Endometrium (tissue), 2 donors: ENCODE results near the gene NHERF2.

ENCODE experiments used
- FAIRE-seq: peaks from 2 replicates; lab custom pipeline; 2012; peaks lifted over from hg19 to GRCh38; lab: Jason Lieb, UNC
- donor health status: control.
- donor health status: control.

NHERF2 gene

DNA sequence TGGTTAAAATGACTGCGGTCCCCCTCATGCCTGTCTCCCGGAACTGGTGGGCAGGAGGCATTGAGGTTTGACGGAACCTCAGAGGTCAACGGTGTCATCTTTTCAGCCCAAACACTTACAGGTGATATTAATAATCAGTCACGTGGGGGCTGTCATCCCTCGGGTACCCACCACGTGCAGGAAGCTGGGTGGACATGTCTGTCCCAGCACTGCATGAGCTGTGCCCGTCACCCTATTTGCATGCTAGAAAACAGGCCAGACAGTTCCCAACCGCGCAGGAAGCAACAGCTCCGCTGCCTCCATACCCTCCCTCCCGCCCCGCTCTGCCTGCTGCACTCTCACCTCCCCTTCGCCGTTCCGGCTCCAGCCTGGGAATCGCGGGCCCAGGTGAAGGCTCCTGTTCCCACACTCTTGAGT, 35.6 kb upstream of the NHERF2 start:
- no peak for FAIRE-seq

DNA sequence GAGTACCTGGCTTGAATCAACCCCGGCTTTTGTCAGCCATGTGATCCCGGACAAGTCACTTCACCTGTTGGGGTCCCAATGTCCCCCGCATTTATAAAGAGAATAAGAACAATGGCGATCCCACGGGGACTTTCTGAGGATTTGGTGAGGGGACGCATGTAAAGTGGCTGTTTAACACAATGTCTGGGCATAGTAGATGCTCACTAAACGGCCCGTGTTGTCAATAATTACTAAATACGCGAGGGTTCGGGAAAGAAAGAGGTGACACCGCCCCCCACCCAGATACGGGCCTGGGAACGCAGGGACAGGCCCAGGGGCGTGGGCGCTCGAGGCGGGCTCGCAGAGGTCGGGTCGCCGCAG, 35.1 kb upstream of the NHERF2 start:
- no peak for FAIRE-seq

DNA sequence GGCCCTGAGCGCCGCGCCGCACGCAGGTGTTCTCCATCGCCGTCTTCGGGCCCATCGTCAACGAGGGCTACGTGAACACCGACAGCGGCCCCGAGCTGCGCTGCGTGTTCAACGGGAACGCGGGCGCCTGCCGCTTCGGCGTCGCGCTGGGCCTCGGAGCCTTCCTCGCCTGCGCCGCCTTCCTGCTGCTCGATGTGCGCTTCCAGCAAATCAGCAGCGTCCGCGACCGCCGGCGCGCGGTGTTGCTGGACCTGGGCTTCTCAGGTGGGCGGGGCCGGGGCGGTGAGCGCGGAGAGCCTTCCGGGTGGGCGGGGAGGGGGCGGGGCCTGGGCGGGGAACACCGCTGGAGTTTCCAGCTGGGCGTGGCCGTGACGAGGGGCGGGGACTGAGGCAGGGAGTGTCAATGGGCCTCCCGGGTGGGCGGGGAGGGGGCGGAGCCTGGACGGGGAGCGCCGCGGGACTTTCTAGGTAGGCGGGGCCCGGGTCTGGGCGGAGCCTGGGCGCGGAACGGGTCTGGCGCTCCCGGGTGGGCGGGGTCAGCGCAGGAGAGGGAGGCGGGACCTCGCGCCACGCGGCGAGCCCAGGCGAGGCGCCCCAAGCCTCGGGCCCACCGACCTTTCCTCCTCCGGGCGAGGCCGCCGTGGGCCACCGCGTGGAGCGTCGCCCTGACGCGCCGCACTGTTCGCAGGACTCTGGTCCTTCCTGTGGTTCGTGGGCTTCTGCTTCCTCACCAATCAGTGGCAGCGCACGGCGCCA, 34.6 kb upstream of the NHERF2 start:
- no peak for FAIRE-seq

DNA sequence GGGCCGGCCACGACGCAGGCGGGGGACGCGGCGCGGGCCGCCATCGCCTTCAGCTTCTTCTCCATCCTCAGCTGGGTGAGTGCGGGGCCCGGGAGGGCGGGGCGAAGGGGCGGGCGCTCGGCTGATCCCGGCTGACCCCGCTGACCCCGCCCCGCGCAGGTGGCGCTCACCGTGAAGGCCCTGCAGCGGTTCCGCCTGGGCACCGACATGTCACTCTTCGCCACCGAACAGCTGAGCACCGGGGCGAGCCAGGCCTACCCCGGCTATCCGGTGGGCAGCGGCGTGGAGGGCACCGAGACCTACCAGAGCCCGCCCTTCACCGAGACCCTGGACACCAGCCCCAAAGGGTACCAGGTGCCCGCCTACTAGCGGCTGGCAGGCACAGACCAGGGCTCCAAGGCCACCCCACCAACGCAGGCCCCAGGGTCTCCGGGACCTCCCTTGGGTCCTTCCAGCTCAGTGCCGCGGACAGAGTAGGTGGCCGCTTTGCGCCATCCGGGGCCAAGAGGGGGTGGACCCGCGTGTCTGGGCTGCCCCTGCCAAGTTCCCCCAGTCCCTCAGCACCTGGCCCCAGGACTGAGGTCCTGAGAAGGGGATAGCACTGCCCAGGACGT, 33.9 kb upstream of the NHERF2 start:
- no peak for FAIRE-seq

DNA sequence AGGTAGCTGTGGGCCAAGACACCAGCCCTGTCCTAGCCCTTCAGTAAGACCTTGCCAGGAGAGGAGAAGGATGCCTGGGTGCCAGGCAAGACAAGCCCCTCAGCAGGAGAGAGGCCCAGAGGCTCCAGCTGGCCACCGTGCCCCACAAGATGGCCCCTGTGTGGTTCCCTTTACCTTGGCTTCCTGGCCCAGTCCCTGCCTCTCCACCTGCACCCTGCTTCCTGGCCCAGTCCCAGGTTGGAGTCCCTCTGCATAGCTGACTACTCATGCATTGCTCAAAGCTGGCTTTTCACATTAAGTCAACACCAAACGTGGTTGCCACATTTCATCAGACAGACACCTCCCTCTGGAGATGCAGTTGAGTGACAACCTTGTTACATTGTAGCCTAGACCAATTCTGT, 33.0 kb upstream of the NHERF2 start:
- no peak for FAIRE-seq

DNA sequence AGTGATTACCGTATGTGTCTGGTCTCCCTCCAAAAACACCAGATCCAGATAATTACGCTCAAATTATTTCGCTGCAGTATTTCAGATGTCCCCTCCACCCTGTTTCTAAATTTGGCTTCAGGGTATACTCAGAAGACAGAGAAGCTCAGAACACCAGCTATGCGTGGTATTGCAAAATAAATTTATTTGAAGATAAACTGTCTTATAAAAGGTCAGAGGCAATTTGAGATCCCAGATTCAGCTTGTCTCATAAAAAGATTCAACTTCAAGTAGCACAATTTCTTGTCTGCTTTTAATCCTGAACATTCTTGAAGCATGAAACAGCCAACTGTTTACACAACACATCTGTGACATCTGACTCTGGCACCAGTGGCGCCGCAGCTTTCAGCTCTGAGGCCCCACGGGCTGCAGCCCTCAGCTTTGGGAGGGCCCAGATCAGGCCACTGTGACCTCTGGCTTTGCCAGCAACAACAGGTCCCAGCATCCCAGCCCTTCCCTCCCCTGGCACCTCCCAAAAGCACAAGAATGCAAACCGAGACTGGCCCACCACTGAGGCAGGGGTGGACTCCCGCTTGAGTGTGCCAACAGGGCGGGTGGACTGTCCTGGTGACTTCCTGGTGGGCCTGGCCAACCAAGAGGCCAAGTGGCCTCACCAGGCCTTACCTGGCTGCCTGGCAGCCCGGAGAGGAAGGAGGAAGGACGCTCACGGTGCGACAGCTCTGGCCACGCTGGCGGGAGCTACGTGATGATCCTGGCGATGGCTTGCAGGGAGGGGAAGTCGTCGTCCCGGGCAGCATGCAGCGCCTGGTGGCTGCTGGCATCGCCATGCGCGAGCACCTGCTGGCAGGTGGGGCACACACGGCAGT, 29.0 kb upstream of the NHERF2 start:
- peak; percentile 93 for FAIRE-seq

DNA sequence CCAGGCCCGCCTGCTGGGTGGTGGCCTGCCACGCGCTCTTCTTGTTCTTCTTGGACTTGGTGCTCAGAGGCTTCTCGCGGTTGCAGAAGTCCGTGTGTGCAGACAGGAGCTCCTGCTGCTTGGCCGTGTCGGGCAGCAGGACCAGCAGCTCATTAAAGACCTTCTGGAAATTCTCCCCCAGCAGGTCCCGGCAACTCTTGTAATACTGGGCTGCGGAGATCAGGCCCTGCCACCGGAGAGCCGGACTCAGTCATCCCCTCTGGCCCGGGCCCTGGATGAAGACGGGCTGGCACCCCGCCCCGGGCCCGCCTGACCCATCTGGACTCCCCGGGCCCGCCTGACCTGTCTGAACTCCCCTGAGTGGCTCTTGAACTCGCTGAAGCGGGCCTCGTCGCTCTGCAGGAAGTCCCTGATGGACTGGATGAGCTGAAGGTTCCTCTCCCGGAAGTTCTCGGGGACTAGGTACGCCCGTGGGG, 28.3 kb upstream of the NHERF2 start:
- FAIRE-seq, result no peak

DNA sequence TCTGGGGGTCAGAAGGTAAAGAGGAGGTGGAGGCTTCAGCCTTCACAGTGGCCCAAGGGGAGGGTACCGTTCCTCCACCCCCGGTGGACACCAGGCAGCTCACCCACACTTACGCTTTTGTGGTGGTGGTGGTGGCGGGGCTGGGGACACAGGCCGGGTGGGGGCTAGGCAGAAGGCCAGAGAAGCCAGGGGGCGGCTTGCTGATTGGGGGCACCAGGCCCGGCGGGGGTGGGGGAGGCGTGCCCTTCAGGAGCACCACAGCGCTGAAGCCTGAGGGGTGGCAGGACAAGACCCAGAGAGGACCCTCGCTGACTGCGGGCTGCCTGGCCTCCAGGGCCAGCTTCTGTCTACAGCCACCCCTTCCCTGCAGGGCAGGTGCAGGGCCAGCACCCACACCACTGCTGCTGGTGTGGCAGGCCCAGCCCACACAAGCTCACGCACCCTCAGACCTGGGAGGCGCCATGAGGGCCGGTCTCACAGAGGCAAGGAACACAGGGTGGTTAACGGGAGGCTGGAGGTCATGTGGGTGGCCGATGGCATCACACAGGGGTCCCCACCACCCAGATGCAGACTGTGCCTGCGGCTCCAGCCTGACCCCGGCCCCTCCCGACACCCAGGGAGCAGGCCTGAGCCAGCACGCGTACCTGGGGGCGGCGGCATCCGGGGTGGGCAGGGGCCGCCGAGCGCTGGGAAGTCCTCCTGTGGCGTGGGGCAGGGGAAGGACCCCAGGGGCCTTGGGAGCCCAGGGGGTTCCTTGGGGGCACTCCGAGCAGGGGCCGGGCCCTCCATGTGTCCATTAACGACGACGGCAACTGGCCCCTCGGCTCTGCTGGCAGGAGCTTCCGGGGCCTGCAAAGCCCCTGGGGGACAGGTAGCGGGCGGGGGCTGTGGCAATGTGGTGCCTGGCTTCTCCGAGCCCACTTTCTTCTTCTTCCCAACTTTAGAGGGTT, 27.6 kb upstream of the NHERF2 start:
- FAIRE-seq, result no peak

DNA sequence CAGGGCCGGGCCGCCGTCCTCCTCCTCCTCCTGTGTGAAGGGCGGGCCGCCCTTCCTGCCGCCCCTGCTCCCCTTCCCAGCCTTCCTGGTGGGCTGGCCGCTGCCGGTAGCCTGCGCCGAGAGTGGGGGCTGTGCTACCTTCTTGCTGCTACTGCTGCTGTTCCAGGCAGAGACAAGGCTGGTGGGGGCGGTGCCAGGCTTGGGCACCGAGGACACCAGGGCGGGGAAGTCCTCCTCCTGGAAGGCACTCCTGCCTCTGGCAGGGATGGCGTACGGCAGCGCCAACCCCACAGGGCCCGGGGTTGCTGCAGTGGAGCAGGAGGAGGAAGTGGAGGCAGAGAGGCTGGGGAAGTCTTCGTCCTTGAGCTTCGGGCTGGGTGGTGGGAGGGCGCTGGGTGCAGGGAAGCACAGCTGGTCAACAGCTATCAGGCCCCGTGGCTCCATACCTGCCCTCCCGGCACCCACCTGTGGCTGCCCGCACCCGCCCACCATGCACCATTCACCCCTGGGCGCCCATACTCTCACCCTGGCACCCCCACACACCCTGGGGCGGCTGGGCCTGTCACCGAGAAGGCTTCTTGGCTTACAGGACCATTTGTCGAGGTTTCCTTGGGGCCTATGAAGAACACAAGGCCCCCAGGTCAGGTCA, 26.7 kb upstream of the NHERF2 start:
- no peak for FAIRE-seq

DNA sequence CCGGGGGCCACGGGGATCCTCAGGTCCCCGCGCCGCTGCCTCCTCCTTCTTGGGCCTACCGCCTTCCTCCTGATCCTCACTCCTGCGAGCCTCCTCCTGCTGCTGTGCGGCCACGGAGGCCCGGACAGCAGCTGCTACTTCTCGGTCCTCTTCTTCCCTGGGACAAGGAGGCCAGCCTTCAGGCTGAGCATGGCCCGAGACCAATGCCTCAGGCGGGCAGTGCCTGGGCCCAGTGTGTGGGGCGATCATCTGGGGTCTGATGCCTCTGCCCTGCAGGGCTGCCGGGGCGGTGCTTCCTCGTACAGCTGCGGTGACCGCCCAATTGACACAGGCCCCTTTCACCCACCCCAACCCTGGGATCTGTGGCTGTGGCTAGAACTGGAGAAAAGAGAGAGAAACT, 25.7 kb upstream of the NHERF2 start:
- FAIRE-seq, result no peak

DNA sequence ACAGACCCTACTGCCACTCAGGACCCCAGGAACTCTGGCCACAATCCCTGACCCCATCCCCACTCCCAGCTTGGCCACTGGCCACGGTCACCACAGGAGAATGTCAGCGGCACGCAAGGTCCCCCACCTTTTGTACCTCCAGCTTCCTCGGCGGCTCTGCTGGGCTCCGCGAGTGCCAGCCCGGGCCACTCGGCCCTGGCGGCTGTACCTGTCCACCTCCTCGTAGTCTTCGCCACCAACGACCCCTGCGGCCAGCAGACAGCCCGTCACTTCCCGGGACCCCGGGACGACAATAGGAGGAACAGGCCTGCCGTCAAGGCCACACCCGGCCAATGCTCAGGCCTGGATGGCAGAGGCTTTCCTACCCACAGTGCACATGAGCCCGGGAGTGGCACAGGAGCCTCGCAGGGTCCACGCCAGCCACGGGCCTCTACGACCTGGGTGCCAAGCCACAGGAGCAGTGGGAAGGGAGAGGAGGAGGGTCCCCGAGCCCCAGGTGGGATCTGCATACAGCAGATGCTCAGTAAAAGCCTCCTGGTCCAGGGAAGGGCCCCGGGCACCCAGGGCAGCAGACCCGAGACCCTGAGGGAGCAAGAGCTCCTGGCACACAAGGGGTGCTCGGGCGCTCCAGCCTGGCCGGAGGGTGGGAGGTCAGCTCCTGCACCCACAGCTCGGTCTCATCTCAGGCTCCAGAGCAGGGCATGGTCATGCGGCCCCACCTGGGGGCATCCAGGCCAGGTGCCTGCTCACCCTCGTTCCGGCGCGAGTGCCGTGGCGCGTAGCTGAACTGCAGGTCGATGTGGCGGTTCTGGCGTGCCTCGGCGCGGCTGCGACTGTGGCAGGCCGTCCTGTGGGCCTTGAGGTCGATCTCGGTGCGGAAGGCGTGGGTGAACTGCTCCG, 25.0 kb upstream of the NHERF2 start:
- no peak for FAIRE-seq

DNA sequence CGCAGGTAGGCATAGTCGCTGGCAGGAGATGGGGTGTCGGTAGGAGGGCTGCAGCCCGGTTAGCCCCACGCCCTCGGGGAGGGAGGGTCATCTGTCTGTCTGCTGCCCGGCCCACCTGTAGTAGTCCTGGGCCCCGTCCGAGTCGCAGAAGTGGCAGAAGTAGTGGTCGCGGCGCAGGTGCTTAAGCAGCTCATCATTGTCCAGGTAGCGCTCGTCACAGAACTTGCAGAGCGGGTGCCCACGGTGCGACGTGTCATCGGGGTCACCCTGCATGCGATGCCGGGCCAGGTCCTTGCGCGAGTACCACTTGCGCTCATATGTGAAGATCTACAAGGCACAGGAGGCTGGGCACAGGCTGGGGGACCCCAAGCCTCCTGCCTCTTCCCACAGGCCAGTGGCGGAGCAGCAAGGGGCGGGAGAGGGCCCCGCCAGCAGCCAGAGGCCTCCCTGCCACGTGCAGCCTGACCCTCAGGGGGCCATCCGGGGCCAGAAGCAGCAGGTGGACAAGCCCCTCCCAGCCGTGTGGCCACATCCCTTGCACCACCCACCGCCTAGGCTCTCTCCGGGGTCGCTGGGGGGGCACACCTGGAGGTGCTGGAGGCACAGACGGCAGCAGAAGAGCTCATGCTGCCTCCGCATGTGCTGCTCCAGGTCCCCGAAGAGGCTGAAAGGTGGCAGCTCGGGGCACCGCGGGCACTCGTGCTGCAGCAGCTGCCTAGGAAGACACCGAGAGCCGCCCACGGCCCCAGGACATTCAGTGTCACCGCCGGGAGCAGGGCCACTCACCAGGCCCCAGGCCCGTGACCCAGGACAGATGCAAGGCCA, 24.1 kb upstream of the NHERF2 start:
- FAIRE-seq, result no peak

DNA sequence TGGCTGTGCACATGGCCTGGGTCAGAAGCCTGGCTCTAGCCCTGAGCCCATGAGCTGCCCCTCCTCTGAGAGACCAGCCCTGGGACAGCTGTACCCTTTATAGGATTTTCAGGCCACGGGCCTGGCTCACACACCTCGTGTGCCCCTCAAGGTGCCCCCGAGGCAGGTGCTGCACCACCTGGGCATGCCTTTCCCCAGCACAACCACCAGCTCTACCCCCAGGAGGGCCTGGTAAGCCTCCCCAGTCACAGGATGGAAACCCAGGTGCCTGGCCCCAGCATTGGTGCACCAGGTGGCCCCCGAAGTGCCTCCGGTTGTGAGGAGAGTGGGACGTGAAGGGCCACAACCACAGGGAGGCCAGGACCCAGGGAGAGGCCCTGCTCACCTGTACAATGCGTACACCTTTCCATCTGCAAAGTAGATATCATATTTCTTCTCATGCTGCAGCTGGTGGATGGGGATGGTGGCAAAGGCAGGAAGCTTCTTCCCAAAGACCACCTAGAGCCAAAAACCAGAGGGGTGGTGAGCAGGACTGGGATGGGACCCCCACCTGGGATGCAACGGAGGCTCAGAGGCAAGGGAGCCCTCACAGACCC, 23.4 kb upstream of the NHERF2 start:
- FAIRE-seq, result no peak

DNA sequence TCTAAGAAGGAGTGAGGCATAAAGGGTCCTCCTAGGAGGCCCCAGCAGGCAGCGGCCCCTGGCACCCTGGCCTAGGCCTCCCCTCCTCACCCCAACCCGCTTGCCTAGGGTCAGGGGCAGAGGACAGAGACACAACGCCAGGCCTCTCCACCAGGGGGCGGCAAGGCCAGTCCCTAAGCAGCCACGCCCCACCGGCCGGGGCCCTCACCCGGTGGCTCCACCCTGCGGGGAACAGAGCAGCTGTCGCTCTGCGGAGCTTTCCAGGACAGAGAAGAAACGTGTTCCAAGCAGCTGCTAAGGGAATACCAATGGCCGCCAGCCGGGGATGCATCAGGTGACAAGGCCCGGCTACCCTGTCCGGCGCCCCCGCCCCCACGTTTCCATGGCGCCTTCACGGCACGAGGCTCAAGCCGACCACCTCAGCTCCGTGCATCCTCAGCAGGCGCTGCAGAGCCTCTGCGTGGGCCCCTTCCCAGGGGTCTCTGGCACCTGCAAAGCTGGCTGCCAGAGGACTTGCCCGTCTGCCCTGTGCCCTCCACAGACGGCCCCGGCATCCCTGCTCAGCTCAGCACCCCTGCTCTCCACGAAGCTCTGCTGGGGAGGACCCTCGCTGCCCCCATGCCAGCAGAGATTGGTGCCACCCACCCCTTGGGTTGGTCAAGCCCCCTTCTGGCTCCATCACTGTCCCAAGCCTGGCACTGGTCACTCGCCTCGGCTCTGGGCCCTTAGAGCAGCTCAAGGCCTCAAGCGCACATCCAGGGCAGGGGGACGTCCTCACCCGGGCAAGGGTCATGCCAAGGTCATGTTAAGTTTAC, 22.7 kb upstream of the NHERF2 start:
- FAIRE-seq, result no peak

DNA sequence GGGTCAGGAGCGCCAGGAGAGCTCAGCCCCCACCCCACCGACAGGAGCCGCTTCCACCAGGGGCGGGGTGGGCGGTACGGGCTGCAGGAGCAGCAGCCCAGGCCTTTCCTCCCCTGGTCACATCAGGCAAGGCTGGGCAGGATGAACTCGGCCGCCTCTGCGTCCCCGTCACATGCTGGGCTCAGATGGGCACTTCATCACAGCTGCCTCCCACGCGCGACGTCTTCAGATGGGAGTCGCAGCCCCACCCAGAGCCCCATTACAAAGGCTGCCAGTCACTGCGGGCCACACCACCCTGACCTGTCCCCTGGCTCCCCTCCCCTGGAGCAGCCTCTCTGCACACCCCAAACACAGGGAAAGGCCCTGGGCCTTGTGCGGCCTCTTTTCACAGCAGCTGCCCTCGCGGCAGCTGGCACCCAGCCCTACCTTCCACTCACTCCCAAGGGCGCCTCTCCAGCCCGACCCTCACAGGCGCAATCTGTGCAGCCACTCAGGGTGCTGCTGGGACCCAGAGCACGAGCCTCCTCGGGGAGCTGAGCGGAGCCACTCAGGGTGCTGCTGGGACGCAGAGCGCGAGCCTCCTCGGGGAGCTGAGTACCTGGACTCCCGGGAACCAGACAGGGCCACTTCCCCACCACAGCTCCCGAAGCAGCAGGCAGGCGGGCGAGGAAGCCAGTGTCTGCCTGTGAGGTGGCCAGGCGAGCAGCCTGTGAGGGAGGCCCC, 21.7 kb upstream of the NHERF2 start:
- no peak for FAIRE-seq

DNA sequence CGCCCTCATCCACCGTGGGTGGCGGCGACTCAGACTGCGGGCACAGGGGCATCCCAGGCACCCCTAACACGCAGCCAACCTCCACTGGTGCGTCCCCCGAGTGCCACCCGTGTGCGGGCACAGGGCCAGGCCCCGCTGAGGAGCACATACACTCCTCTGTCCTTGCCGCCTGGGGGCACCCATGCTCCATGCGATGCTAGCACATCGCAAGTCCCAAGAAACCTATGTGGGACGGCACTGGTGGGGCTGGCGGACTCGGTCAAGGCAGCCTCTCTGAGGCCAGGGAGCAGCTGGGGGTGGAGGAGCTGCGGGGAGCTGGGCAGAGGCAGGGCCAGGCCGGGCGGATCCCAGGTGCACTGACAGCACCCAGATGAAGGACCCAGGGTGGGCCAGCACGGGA, 21.1 kb upstream of the NHERF2 start:
- no peak for FAIRE-seq

DNA sequence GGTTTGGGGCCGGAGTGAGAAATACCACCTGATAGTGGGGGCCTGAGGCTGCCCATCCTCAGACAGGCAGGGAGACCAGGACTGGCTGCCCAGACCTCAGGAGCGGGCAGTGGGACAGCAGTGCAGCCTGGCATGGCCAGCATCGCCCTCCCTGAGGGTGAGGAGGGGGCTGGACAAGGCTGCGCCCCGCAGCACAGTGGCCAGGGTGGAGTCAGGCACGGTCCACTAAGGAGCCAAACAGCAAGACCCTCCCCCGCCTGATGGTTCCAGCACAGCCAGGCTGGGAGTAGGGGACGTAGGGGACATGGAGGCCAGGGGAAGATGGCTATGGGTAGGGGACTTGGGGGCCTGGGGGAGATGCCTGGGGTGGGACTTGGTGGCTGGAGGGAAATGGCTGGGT, 20.4 kb upstream of the NHERF2 start:
- FAIRE-seq, result no peak
